GM23338 (cell line): Measurements from ENCODE around the gene CCDC57. TPM values are rescaled to one million over a fixed set of nuclear protein-coding genes. Genes with fewer than 3 reads are reported as not detected.

Experiments used
- ATAC-seq: fragments of 200-7000 bp; cut with Tn5 transposase; 3 replicates; pipeline ENCODE4 v1.9.1; 2020
- DNase-seq: peaks from one replicate; pipeline ENCODE4 v3.0.0-alpha.2; 2015; ENCODE audit warnings: low spot score
- H2AFZ ChIP-seq: fragments of 200-600 bp; sonication (generic); 2 replicates; pipeline ENCODE4 v1.8.0; 2016; ENCODE audit warnings: antibody characterized with exemption, mild to moderate bottlenecking, moderate library complexity
- H3F3A ChIP-seq: fragments of 200-600 bp; sonication (generic); replicated peaks from 2 replicates; pipeline ENCODE4 v1.8.0; 2017; ENCODE audit warnings: antibody characterized with exemption, mixed run types, low read depth
- H3K27ac ChIP-seq: fragments of 200-600 bp; sonication (generic); 2 replicates; pipeline ENCODE4 v1.6.1; 2016; ENCODE audit warnings: low read depth
- H3K27me3 ChIP-seq: fragments of 200-600 bp; sonication (generic); 2 replicates; pipeline ENCODE4 v1.8.0; 2016; ENCODE audit warnings: mild to moderate bottlenecking, mixed run types, moderate library complexity; ENCODE audit not compliant: insufficient read depth
- H3K36me3 ChIP-seq: fragments of 200-600 bp; sonication (generic); 2 replicates; pipeline ENCODE4 v1.8.0; 2016; ENCODE audit warnings: mild to moderate bottlenecking; ENCODE audit not compliant: insufficient read depth
- H3K4me1 ChIP-seq: fragments of 200-600 bp; sonication (generic); 2 replicates; pipeline ENCODE4 v1.8.0; 2016; ENCODE audit warnings: mild to moderate bottlenecking, moderate library complexity; ENCODE audit not compliant: insufficient read depth
- H3K4me2 ChIP-seq: fragments of 200-600 bp; sonication (generic); 2 replicates; pipeline ENCODE4 v1.7.1; 2017; ENCODE audit warnings: mixed run types
- H3K4me3 ChIP-seq: fragments of 200-600 bp; sonication (generic); 2 replicates; pipeline ENCODE4 v1.6.1; 2016; ENCODE audit warnings: mixed run types
- H3K79me2 ChIP-seq: fragments of 200-600 bp; sonication (generic); replicated peaks from 2 replicates; pipeline ENCODE4 v1.8.0; 2017; ENCODE audit warnings: mild to moderate bottlenecking; ENCODE audit not compliant: insufficient read depth
- H3K9me2 ChIP-seq: fragments of 200-600 bp; sonication (generic); 2 replicates; pipeline ENCODE4 v1.8.0; 2017; ENCODE audit not compliant: insufficient read depth
- H4K20me1 ChIP-seq: fragments of 200-600 bp; sonication (generic); replicated peaks from 2 replicates; pipeline ENCODE4 v1.8.0; 2017; ENCODE audit warnings: mild to moderate bottlenecking; ENCODE audit not compliant: insufficient read depth
- H3K27ac Mint-ChIP-seq: 2 replicates; pipeline ENCODE4 v1.8.0; 2020; ENCODE audit warnings: inconsistent platforms, mild to moderate bottlenecking, moderate library complexity, mixed read lengths
- H3K27me3 Mint-ChIP-seq: 3 replicates; pipeline ENCODE4 v1.8.0; 2022; ENCODE audit warnings: low read depth, mild to moderate bottlenecking, moderate library complexity, mixed read lengths, inconsistent platforms; ENCODE audit not compliant: insufficient read depth, poor library complexity
- H3K36me3 Mint-ChIP-seq: 3 replicates; pipeline ENCODE4 v1.8.0; 2021; ENCODE audit warnings: low read depth, mild to moderate bottlenecking, inconsistent platforms, moderate library complexity, mixed read lengths
- H3K4me1 Mint-ChIP-seq: 3 replicates; pipeline ENCODE4 v1.8.0; 2020; ENCODE audit warnings: mild to moderate bottlenecking, inconsistent platforms, mixed read lengths
- H3K4me3 Mint-ChIP-seq: 3 replicates; pipeline ENCODE4 v1.8.0; 2021; ENCODE audit warnings: moderate library complexity, mild to moderate bottlenecking, inconsistent platforms, mixed read lengths
- H3K9me3 Mint-ChIP-seq: 3 replicates; pipeline ENCODE4 v1.8.0; 2020; ENCODE audit warnings: moderate library complexity, mild to moderate bottlenecking, inconsistent platforms, mixed read lengths
- CREB1 ChIP-seq: fragments of 250-450 bp; sonication (Bioruptor Pico); IDR thresholded peaks from 2 replicates; pipeline ENCODE4 v1.5.0; 2020; ENCODE audit warnings: low read depth, mild to moderate bottlenecking, moderate library complexity
- ETS1 ChIP-seq: IDR thresholded peaks from 2 replicates; pipeline ENCODE4 v1.6.1; 2016; ENCODE audit warnings: antibody characterized with exemption
- EZH2 ChIP-seq: fragments of 200-600 bp; sonication (generic); IDR thresholded peaks from one replicate; pipeline ENCODE4 v1.8.0; 2017; ENCODE audit warnings: antibody characterized with exemption, mild to moderate bottlenecking, low read depth; ENCODE audit not compliant: unreplicated experiment
- EZH2phosphoT487 ChIP-seq: fragments of 200-600 bp; sonication (generic); IDR thresholded peaks from one replicate; pipeline ENCODE4 v1.8.1; 2018; ENCODE audit warnings: antibody characterized with exemption; ENCODE audit not compliant: unreplicated experiment
- JUNB ChIP-seq: IDR thresholded peaks from one replicate; pipeline ENCODE4 v1.6.1; 2016; ENCODE audit warnings: antibody characterized with exemption; ENCODE audit not compliant: unreplicated experiment
- POLR2AphosphoS5 ChIP-seq: IDR thresholded peaks from 2 replicates; pipeline ENCODE4 v1.6.1; 2016; ENCODE audit warnings: antibody characterized with exemption, low read depth
- REST ChIP-seq: IDR thresholded peaks from one replicate; pipeline ENCODE4 v1.6.1; 2018; ENCODE audit warnings: antibody characterized with exemption; ENCODE audit not compliant: unreplicated experiment
- STAT1 ChIP-seq: IDR thresholded peaks from one replicate; pipeline ENCODE4 v1.6.1; 2016; ENCODE audit warnings: antibody characterized with exemption; ENCODE audit not compliant: unreplicated experiment
- ZNF114 ChIP-seq: fragments of 250-450 bp; sonication (Bioruptor Pico); IDR thresholded peaks from 2 replicates; pipeline ENCODE4 v1.5.0; 2020; ENCODE audit warnings: mild to moderate bottlenecking, moderate library complexity
- ZNF331 ChIP-seq: fragments of 250-450 bp; sonication (Bioruptor Pico); IDR thresholded peaks from 2 replicates; pipeline ENCODE4 v1.5.0; 2020; ENCODE audit warnings: low read depth, mild to moderate bottlenecking, moderate library complexity
- ZNF462 ChIP-seq: fragments of 250-450 bp; sonication (Bioruptor Pico); IDR thresholded peaks from 2 replicates; pipeline ENCODE4 v1.5.0; 2020; ENCODE audit warnings: mild to moderate bottlenecking, moderate library complexity
- polyA plus RNA-seq: library from polyadenylated mRNA; unstranded; fragments of >200 nt; fragmentation: Nextera tagmentation; extraction: Ambion mirVana; gene quantifications from 2 replicates; pipeline ENCODE4 v1.2.1, GENCODE V29; 2016
- total RNA-seq: library from RNA; depleted of rRNA; stranded (reverse); fragments of >200 nt; shearing (Covaris generic); gene quantifications from 2 replicates; pipeline ENCODE4 v1.2.3, GENCODE V29; 2014
- TF ChIP-seq, protein P1 (sequence below), 2 experiments: fragments of 200-600 bp in 1 of 2; sonication (generic) in 1 of 2; conservative IDR thresholded peaks; 2 replicates each; pipeline versions ENCODE4 v1.5.1 to v1.6.1; 2016 to 2017; ENCODE audit warnings: antibody characterized with exemption in 2 of 2, low read depth in 2 of 2, mild to moderate bottlenecking in 2 of 2, moderate library complexity in 1 of 2

The CCDC57 gene
- total and polyA plus RNA-seq, 2 experiments from 2014 or later: 7.0 to 16.3 TPM

DNA sequence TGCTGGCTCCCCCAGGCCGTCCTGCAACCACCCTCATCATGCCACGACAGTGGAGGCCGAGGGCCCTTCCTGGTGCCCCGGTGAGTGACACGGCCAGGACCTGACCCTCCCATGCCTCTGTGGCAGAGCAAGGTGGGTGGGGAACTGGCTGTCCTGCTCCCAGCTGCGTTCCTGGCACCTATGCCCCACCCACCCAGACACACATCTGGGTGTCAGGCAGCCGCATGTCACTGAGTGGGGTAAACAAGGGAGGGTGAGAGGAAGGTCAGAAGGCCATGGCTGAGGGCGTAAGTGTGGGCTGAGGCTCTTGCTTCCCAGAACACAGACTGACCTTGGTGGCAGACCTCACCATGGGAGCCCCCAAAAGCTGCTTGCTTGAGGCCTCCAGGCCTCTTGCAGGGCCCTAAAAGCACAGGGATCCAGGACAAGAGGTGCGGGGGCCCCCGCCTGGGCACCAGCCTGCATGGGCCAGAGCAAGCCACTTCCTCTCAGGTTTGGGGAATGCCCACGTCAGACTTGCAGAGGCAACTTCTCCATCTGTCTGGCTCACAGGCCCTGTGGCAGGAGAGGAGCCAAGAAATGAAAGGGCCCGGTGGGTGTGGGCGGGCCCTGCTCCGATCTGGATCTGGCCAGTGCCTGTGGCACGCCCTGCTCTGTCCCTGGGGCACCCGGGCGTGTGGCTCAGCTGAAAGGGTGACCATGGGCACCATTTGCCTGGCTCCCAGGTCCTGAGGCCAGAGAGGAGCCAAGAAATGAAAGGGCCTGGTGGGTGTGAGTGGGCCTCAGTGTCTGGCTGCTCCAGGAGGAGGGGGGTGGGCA lies 3.9 kb upstream of the CCDC57 start:
- no peak overlapping the region for H2AFZ ChIP-seq
- H3K36me3 ChIP-seq: no peaks in the 10 kb centered on the region
- Mint-ChIP-seq H3K27ac (no peak overlapping the region), H3K27me3 (peaks cover 34% of the 10 kb centered on the region), H3K4me1 (no peaks in the 10 kb centered on the region; the same call in 2 of the 3 replicates), H3K9me3 (peaks cover 4% of the 10 kb centered on the region; the same call in 1 of the 3 replicates), H3K4me3 (no peak overlapping the region), H3K36me3 (no peaks in the 10 kb centered on the region)
- TF ChIP-seq REST: no peak
- no peak for TF ChIP-seq JUNB
- no peak for TF ChIP-seq ETS1
- TF ChIP-seq, protein P1, sequence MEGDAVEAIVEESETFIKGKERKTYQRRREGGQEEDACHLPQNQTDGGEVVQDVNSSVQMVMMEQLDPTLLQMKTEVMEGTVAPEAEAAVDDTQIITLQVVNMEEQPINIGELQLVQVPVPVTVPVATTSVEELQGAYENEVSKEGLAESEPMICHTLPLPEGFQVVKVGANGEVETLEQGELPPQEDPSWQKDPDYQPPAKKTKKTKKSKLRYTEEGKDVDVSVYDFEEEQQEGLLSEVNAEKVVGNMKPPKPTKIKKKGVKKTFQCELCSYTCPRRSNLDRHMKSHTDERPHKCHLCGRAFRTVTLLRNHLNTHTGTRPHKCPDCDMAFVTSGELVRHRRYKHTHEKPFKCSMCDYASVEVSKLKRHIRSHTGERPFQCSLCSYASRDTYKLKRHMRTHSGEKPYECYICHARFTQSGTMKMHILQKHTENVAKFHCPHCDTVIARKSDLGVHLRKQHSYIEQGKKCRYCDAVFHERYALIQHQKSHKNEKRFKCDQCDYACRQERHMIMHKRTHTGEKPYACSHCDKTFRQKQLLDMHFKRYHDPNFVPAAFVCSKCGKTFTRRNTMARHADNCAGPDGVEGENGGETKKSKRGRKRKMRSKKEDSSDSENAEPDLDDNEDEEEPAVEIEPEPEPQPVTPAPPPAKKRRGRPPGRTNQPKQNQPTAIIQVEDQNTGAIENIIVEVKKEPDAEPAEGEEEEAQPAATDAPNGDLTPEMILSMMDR (conservative IDR thresholded peaks at IDR 0.05; ENCODE audit: low read depth in 2 of 2): no peak
- TF ChIP-seq ZNF462 (CRISPR knock-in tag): no peak
- no peak for TF ChIP-seq ZNF331 (CRISPR knock-in tag)
- TF ChIP-seq CREB1 (CRISPR knock-in tag): no peak
- TF ChIP-seq STAT1: no peak
- no peak for TF ChIP-seq EZH2phosphoT487
- TF ChIP-seq ZNF114 (CRISPR knock-in tag): no peak
- no peak for TF ChIP-seq EZH2
- no peak for TF ChIP-seq POLR2AphosphoS5
- no peak overlapping the region for H3K4me3 ChIP-seq
- no peak overlapping the region for H3K27ac ChIP-seq
- no peaks in the 10 kb centered on the region for H3K9me2 ChIP-seq
- peaks cover 28% of the 10 kb centered on the region for H3K27me3 ChIP-seq
- ATAC-seq (no peak), DNase-seq (no peak)
- H3K4me1 ChIP-seq: no peaks in the 10 kb centered on the region
- H3K79me2 ChIP-seq: no peaks in the 10 kb centered on the region
- no peaks in the 10 kb centered on the region for H3F3A ChIP-seq
- H3K4me2 ChIP-seq: no peak overlapping the region
- H4K20me1 ChIP-seq: no peaks in the 10 kb centered on the region
